Hepatic stellate cell (primary cell): ENCODE data around the gene NAT14.
"Not testable (repeated sequence)": the region's sequence is repeated elsewhere in the genome, so short reads cannot be mapped to it uniquely, and the experiment has no call there.

ENCODE experiments used
- DNase-seq: peaks from one replicate; pipeline ENCODE4 v3.0.0; 2011; ENCODE audit warnings: low spot score

Gene NAT14

DNA sequence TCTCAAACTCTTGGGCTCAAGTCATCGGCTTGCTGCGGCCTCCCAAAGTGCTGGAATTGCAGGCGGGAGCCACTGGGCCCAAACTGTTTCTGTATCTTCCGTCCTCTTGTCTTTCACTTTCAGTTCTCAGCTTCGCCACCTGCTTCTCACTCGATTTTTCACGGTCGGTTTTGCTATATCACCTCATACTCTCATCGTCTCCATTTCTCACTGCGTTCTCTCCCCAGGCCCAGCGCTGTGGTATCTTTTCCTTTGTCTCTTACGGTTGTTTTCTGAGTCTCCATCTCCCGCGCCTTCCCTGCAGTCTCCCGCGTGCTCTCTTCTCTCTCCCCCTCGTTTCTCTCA, 18.1 kb downstream of the NAT14 start:
- DNase-seq = no peak

- peak; percentile 99 for DNase-seq
These were observed 18.7 kb downstream of the NAT14 start for GRCh38 chr19:55503502-55504251.

GRCh38 chr19:55504252-55504603, 19.2 kb downstream of the NAT14 start:
- DNase-seq = no peak

GRCh38 chr19:55504981-55505380, 20.0 kb downstream of the NAT14 start:
- no peak for DNase-seq

- no peak for DNase-seq
These were observed 23.1 kb downstream of the NAT14 start for GRCh38 chr19:55508120-55508519.

GRCh38 chr19:55516878-55517620, 32.1 kb downstream of the NAT14 start:
- peak; percentile 99 for DNase-seq

- DNase-seq = peak; percentile 72
These were observed 34.7 kb downstream of the NAT14 start for GRCh38 chr19:55519451-55520311.

DNA sequence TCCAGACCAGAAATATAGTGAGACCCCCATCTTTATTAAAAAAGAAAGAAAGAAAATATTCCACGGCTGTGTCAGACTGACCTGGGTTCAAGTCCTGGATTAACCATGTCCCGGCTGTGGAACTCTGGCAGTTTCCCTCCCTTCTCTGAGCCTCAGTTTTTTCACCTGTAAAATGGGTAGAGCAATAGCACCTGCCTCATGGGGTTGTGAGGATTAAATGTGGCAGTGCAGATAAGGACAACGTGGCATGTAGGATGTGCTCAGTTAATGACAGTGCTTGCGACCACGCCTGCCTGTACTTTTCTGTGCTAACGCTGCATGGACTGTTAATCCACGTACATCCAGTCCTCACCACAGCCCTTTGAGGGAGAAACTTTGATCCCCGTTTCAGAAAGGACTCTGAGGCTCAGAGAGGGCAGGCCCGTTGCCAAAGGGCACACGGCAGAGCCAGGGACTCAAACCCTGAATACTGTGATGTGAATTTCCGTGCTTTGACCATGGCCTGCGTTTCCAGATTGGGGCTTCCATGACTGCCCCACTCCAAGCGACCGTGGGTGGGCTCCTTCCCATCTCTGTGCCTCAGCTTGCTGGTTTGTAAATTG, 35.8 kb downstream of the NAT14 start:
- no peak for DNase-seq

- no peak for DNase-seq
These were observed 40.5 kb downstream of the NAT14 start for GRCh38 chr19:55525289-55526101.

- DNase-seq = peak; percentile 77
These were observed 41.5 kb downstream of the NAT14 start for GRCh38 chr19:55526216-55527196.

DNA sequence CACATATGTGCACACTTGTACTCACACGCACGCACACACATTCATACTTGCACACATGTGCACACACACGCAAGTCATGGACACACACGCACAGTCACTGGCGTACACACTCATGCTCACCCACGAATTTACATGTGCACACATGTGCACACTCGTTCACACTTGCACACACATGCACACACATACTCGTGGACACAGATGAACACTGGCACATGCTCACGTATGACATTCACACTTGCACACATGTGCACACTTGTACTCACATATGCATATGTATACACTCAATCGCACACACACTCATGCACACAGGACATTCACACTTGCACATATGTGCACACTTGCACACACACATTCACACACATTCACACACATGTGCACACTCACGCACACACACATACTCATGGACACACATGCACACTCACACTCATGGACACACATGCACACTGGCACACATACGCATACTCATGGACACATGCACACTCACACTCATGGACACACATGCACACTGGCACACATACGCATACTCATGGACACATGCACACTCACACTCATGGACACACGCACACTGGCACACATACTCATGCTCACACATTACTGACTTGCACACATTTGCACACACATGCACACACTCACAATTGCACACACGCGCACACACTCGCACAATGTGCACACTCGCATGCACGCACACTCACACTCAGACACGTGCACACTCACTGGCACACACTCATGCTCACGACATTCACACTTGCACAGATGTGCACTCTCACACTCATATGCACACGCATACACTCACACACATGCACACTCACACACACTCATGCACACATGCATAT, 42.4 kb downstream of the NAT14 start:
- DNase-seq = no peak

GRCh38 chr19:55528030-55528803, 43.2 kb downstream of the NAT14 start:
- DNase-seq = no peak

- DNase-seq = no peak
These were observed 44.7 kb downstream of the NAT14 start for GRCh38 chr19:55529636-55530234.

DNA sequence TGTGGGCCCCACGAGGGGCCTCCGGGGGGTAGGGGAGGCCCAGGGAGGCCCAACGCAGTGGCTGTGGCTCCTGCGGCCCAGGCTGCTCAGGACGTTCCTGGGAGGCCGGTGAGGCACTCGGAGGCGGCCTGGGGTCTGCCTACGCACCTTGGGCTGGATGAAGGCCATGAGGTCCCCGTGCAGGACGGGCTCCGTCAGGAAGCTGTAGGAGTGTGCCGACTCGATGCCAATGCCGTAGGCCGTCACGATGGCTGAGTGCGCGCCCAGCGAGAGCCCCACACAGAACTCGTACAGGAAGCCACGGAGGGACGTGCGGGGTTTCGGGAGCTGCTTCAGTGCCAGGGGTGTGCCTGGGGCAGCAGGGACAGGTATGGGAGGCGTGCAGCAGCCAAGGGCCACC, 46.0 kb downstream of the NAT14 start:
- no peak for DNase-seq

DNA sequence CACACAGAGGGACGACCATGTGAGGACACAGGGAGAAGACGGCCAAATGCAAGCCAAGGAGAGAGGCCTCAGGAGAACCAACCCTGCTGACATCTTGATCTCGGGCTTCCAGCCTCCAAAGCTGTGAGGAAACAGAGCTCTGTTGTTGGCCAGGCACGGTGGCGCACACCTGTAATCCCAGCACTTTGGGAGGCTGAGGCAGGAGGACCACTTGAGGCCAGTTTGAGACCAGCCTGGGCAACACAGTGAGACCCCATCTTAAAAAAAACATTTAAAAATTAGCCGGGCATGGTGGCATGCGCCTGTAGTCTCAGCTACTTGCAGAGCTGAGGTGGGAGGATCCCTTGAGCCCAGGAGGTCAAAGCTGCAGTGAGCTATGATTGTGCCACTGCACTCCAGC, 49.3 kb downstream of the NAT14 start:
- DNase-seq = not testable (repeated sequence)

DNA sequence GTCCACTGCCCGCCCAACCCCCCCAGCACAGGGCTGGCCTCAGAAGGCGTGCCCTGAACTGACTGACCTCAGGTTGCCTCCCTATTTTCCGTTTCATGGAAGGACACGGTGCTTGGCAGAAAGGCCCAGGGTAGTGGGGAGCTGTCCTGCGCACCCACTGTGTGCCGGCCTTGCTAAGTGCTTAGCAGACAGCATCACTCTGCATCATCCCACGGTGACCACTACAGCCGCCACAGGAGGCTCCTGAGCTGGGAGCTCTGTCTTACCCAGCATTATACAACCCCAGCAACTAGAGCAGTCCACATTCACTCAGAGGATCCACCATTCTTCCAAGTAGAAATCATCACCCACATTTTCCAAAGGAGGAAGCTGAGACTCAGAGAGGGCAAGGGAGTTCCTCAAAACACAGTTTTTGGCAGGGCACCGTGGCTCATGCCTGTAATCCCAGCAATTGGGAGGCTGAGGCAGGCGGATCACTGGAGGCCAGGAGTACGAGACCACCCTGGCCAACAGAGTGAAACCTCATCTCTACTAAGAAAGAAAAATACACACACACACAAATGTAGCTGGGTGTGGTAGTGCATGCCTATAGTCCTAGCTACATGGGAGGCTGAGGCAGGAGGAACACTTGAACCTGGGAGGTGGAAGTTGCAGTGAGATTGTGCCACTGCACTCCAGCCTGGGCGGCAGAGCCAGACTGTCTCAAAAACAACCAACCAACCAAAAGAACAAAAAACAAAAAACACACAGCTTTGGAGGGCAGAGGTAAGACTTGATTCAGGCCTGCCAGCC, 50.4 kb downstream of the NAT14 start:
- no peak for DNase-seq

GRCh38 chr19:55535965-55536350, 51.0 kb downstream of the NAT14 start:
- no peak for DNase-seq
